Endothelial cell of umbilical vein (primary cell): ENCODE data around the gene STAB2. TPM values are rescaled to one million over a fixed set of nuclear protein-coding genes. Genes with fewer than 3 reads are reported as not detected.

Source experiments
- BruUV-seq: library from RNA; stranded (reverse); fragments of 400-500 nt; replicated peaks from 2 replicates; lab custom pipeline; 2021; lab: Mats Ljungman, UMichigan
- CTCF ChIA-PET: fragments of 300-600, 350-600 bp; sonication (Branson Sonifier 250); formaldehyde crosslinking; loops from one replicate; lab custom pipeline; 2021; ENCODE audit warnings: antibody characterized with exemption, inconsistent platforms; lab: Charles Lee
- POLR2A ChIA-PET: fragments of 300-600, 350-600 bp; sonication (Branson Sonifier 250); formaldehyde crosslinking; loops from one replicate; lab custom pipeline; 2021; ENCODE audit warnings: antibody characterized with exemption, inconsistent platforms; lab: Charles Lee
- DNase-seq: peaks from one replicate; pipeline ENCODE4 v3.0.0-alpha.2; 2011; ENCODE audit warnings: low read depth, low spot score
- FAIRE-seq: peaks from 2 replicates; lab custom pipeline; 2011; peaks lifted over from hg19 to GRCh38; lab: Jason Lieb, UNC
- H2AFZ ChIP-seq: 2 replicates; pipeline ENCODE4 v1.6.0; 2012; ENCODE audit warnings: low read depth, low read length, control low read depth, inconsistent platforms
- H3K27ac ChIP-seq: 2 replicates; pipeline ENCODE4 v1.5.1; 2011; ENCODE audit warnings: low read depth, mild to moderate bottlenecking, control low read depth, low read length, moderate library complexity; ENCODE audit not compliant: insufficient read depth
- H3K27me3 ChIP-seq, 2 experiments: 2 replicates each; pipeline versions ENCODE4 v1.6.0 to v1.6.1; 2011; ENCODE audit warnings: low read length in 2 of 2, mixed read lengths in 1 of 2; ENCODE audit not compliant: control insufficient read depth in 2 of 2, insufficient read depth in 2 of 2
- H3K36me3 ChIP-seq, 2 experiments: 2 replicates in 1 of 2; 3 replicates in 1 of 2; pipeline ENCODE4 v1.5.1; 2011; ENCODE audit warnings: low read length in 2 of 2, mild to moderate bottlenecking in 1 of 2, moderate library complexity in 1 of 2; ENCODE audit not compliant: control insufficient read depth in 2 of 2, insufficient read depth in 2 of 2; ENCODE audit errors: extremely low read depth in 1 of 2
- H3K4me1 ChIP-seq: 3 replicates; pipeline ENCODE4 v1.5.1; 2011; ENCODE audit warnings: mild to moderate bottlenecking, low read length; ENCODE audit not compliant: control insufficient read depth, insufficient read depth; ENCODE audit errors: extremely low read depth
- H3K4me2 ChIP-seq: 2 replicates; pipeline ENCODE4 v1.6.1; 2011; ENCODE audit warnings: low read length, control low read depth, mixed read lengths; ENCODE audit not compliant: insufficient read depth
- H3K4me3 ChIP-seq, 3 experiments: fragments of 200-600 bp in 1 of 3; sonication (generic), shearing (Covaris generic) in 1 of 3; replicated peaks in 1 of 3; 2 replicates each; pipeline ENCODE4 v1.5.1; 2011 to 2016; ENCODE audit warnings: control low read depth in 3 of 3, low read length in 3 of 3, mild to moderate bottlenecking in 2 of 3, inconsistent platforms in 1 of 3, low read depth in 1 of 3, moderate library complexity in 1 of 3; ENCODE audit not compliant: insufficient read depth in 1 of 3
- H3K79me2 ChIP-seq: 2 replicates; pipeline ENCODE4 v1.6.0; 2012; ENCODE audit warnings: low read length, inconsistent platforms; ENCODE audit not compliant: control insufficient read depth, insufficient read depth
- H3K9ac ChIP-seq: replicated peaks from 2 replicates; pipeline ENCODE3; 2011; ENCODE audit warnings: low read length, control low read depth; ENCODE audit not compliant: insufficient read depth; ENCODE audit errors: extremely low read depth
- H3K9me1 ChIP-seq: replicated peaks from 3 replicates; pipeline ENCODE4 v1.6.0; 2011; ENCODE audit warnings: mild to moderate bottlenecking, low read length; ENCODE audit not compliant: control insufficient read depth, insufficient read depth; ENCODE audit errors: extremely low read depth
- H3K9me3 ChIP-seq: replicated peaks from 2 replicates; pipeline ENCODE4 v1.5.1; 2012; ENCODE audit warnings: low read length, inconsistent platforms; ENCODE audit not compliant: control insufficient read depth, insufficient read depth
- H4K20me1 ChIP-seq: replicated peaks from 2 replicates; pipeline ENCODE3; 2011; ENCODE audit warnings: mild to moderate bottlenecking, low read length; ENCODE audit not compliant: control insufficient read depth, insufficient read depth; ENCODE audit errors: extremely low read depth
- CTCF ChIP-seq, 2 donors: IDR thresholded peaks; 1 replicate in 1 of 2; 2 replicates in 1 of 2; pipeline ENCODE4 v1.5.1; 2011; ENCODE audit warnings: low read length in 2 of 2, mild to moderate bottlenecking in 2 of 2, moderate library complexity in 2 of 2, control low read depth in 1 of 2, inconsistent platforms in 1 of 2, low read depth in 1 of 2; ENCODE audit not compliant: insufficient read depth in 1 of 2; ENCODE audit errors: extremely low read depth in 1 of 2
- EZH2 ChIP-seq: IDR thresholded peaks from 2 replicates; pipeline ENCODE4 v1.6.1; 2012; ENCODE audit warnings: borderline replicate concordance, low read depth, mild to moderate bottlenecking, moderate library complexity, low read length, inconsistent platforms; ENCODE audit not compliant: severe bottlenecking
- FOS ChIP-seq: IDR thresholded peaks from 2 replicates; pipeline ENCODE4 v1.6.1; 2011; ENCODE audit warnings: mild to moderate bottlenecking, low read length, moderate library complexity, borderline replicate concordance; ENCODE audit not compliant: insufficient read depth
- GATA2 ChIP-seq: IDR thresholded peaks from 2 replicates; pipeline ENCODE4 v1.7.0; 2011; ENCODE audit warnings: low read depth, mild to moderate bottlenecking, moderate library complexity, mixed read lengths, low read length; ENCODE audit not compliant: insufficient read length, insufficient read depth
- JUN ChIP-seq: IDR thresholded peaks from 2 replicates; pipeline ENCODE4 v1.6.1; 2011; ENCODE audit warnings: borderline replicate concordance, low read depth; ENCODE audit not compliant: insufficient read length, insufficient read depth
- MAX ChIP-seq: IDR thresholded peaks from 2 replicates; pipeline ENCODE4 v1.6.1; 2011; ENCODE audit not compliant: insufficient read depth, insufficient read length
- MYC ChIP-seq: IDR thresholded peaks from one replicate; pipeline ENCODE4 v1.6.1; 2011; ENCODE audit warnings: mild to moderate bottlenecking, low read depth, low read length
- POLR2A ChIP-seq: IDR thresholded peaks from 2 replicates; pipeline ENCODE4 v1.6.1; 2012; ENCODE audit warnings: low read depth, mild to moderate bottlenecking, control low read depth, low read length
- POLR2AphosphoS5 ChIP-seq: IDR thresholded peaks from 2 replicates; pipeline ENCODE4 v1.6.1; 2012; ENCODE audit warnings: low read depth, mild to moderate bottlenecking, control low read depth, low read length, moderate library complexity; ENCODE audit not compliant: insufficient read depth
- dilution Hi-C: fragments of 300-500 bp; cut with MboI; formaldehyde crosslinking; loops from one replicate; pipeline ENCODE4 v1.15.0; 2019; ENCODE audit warnings: low sequenced_read_pairs; ENCODE audit not compliant: extremely low pct_ligation_motif_present
- intact Hi-C: fragments of 100-400 bp; cut with micrococcal nuclease; formaldehyde crosslinking; loops from one replicate; pipeline ENCODE4 v1.10.0; 2022
- polyA plus RNA-seq, 4 experiments: library from polyadenylated mRNA; depleted of rRNA in 3 of 4; stranded (reverse) in 3 of 4; unstranded in 1 of 4; fragments of >200 nt; gene quantifications; 2 replicates each; pipeline versions ENCODE4 v1.2.1 to v1.2.3, GENCODE V29; 2011 to 2012; ENCODE audit warnings: missing spikeins in 1 of 4
- total RNA-seq: library from RNA; stranded (reverse); gene quantifications from 2 replicates; pipeline ENCODE4 v1.2.3, GENCODE V29; 2021

The STAB2 gene
- total and polyA plus RNA-seq, 2 donors (not counting 3 experiments of a cell fraction or from before 2014, with no cell fraction given), result 0.01 TPM; not detected in 1

GRCh38 chr12:103697971-103698751 lies 111.1 kb downstream of the STAB2 start:
- intact Hi-C loops (no loop called here), dilution Hi-C loops (no loop called here)
- H3K4me2 ChIP-seq, result no peak overlapping the region
- H3K9ac ChIP-seq, result no peak overlapping the region
- no TSS peak for BruUV-seq
- TF ChIP-seq FOS (no peak), MAX (no peak), EZH2 (no peak), MYC (no peak), POLR2A (no peak), GATA2 (no peak), JUN (no peak), CTCF (IDR thresholded peaks at IDR 0.05; ENCODE audit: extremely low read depth in 1 of 2, insufficient read depth in 1 of 2, low read depth in 1 of 2, low read length in 2 of 2) (no peak), POLR2AphosphoS5 (no peak)
- H4K20me1 ChIP-seq, result no peaks in the 10 kb centered on the region
- DNase-seq, result no peak
- H3K4me1 ChIP-seq, result no peaks in the 10 kb centered on the region
- no peaks in the 10 kb centered on the region for H3K36me3 ChIP-seq
- ChIA-PET POLR2A (no interaction called here), CTCF (no interaction called here)
- FAIRE-seq, result no peak
- no peaks in the 10 kb centered on the region for H3K79me2 ChIP-seq
- no peaks in the 10 kb centered on the region for H3K27me3 ChIP-seq
- no peak overlapping the region for H3K27ac ChIP-seq
- no peak overlapping the region for H2AFZ ChIP-seq
- H3K9me3 ChIP-seq, result no peaks in the 10 kb centered on the region
- H3K4me3 ChIP-seq, result no peak overlapping the region
- no peaks in the 10 kb centered on the region for H3K9me1 ChIP-seq
